ENCODE data around the gene AUTS2.

Gene AUTS2

DNA sequence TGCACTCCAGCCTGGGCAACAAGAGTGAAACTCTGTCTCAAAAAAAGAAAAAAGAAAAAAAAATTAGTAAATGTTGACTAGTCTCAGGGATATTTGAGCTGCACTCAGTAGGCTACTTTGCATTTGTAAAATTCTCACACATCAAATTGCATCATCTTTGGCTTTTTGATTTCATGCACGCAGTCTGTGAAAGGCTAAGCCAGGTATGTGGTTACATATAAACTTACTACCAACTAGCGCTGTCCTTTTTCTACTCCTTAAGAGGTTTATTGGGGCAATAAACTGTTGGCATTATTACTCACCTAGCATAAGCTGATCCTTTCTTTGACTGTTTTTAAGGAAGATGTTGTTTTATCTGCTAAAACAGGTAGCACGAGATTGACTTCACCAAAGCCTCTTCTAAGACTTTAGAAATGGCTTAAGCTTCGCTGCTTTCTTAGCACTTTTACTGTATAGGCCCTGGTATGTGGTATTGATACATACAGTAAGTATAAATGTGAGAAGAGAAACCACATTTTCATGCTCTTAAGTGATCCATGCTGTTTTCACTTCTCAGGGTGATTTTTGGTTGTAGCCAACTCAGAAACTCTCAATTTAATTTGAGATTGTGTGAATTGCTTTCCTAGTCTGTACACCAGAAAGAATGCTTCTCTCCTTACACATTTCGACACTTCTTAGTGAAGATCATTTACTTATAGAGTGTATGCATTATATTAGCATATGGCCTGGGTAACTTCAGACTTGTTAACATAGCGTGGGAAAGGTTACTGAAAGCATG is 323.9 kb downstream of the AUTS2 start:
- in situ Hi-C loops (cut with MboI; ENCODE audit: low sequenced_read_pairs) = no loop called here

DNA sequence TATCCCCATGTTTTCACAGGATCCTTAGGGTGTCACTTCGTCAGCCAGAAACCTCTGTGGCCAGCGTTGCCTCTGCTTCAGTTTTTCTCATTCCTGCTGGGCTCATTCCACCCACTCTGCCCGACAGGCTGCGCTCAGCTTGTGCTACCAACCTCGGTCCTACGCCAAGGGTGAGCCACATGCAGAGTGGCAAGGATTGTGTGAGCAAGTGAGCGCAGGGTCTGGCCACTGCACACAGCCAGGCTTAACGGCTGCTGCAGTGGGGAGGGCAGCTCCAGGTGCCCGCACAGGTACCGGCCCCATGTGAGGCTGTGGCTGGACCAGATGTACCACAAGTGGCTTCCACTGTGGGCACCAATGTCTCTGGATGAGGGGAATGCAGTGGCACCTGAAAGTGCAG is 329.2 kb downstream of the AUTS2 start:
- in situ Hi-C loops (cut with MboI; ENCODE audit: low sequenced_read_pairs) = no loop called here

GRCh38 chr7:69928621-69929020 is 330.3 kb downstream of the AUTS2 start:
- in situ Hi-C loops (cut with MboI; ENCODE audit: low sequenced_read_pairs) = no loop called here

DNA sequence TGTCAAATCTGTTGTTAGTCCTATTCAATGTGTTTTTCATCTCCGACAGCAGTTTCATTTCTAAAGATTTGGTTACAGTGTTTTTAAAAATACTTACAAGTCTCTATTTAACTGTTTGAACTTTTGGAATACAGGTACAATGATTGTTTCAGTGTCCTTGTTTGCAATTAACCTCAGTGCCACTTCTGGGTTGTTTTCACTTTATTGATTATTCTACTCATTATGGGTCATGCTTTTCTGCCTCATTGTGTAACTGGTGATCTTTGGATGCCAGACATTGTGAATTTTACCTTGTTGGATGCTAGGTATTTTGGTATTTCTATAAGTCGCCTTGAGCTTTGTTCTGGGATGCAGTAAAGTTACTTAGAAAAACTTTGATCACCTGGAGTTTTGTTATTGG is 331.3 kb downstream of the AUTS2 start:
- in situ Hi-C loops (cut with MboI; ENCODE audit: low sequenced_read_pairs) = no loop called here

DNA sequence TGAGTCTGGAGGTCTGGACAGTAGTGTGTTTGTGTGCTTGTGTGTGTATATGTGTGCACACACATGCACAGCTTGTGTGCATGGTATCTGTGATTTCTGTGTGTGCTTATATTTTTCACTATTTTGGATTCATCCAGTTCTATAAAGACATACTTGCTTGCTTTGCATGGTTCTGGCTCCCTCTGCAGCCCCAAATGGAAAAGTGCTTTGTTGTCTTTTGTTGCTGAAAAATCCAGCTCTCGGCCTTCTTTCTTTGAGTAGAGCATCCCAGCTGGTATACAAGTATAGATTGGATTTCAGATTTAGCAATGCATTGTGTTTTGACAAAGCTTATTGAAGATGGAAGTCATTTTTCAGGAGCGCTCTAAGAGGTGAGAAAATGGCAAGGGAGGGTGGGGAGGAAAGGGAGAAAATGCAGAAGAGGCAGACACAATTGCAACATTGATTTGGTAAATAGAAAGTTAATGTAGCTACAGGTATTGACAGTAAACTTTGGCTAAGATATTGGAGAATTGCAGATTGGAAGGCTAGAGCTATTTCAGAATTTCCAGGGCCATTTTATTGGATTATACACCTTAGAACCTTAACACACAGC is 333.9 kb downstream of the AUTS2 start:
- in situ Hi-C loops (cut with MboI; ENCODE audit: low sequenced_read_pairs) = no loop called here

DNA sequence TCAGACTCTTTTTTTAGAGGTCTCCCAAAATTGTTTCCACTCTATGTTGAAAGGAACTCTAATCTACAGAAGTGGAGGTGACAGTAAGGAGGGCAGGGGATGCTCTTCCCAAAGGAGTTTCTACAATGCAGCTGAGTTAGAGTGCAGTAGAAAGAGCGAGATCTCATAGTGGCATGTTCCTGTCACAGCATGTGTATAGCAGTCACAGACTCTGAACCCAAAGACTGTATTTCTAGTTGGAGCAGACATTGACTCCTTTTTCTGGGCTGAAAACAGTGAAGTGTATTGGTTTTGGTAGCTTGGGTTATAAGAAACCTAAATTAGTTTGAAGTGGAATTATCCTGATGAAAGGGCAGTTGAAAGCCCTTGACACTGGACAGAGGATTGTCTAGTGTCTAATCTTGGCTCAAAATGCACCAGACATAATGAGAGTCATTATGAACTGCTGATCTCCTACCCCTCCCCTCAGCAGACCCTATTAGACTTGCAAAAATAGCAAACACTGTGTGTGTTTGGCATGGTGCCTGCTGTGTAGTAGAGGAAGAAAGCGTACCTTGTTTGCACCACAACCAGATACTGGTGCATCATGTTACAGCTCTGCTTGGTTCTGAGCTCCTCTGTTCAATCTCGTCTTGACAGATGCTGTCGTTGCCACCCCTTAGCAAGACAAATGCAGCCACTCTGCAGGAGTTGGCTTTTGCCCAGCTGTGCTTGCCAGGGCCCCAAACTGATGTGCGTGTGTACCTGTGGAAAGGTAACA is 336.0 kb downstream of the AUTS2 start:
- in situ Hi-C loops (cut with MboI; ENCODE audit: low sequenced_read_pairs) = no loop called here

DNA sequence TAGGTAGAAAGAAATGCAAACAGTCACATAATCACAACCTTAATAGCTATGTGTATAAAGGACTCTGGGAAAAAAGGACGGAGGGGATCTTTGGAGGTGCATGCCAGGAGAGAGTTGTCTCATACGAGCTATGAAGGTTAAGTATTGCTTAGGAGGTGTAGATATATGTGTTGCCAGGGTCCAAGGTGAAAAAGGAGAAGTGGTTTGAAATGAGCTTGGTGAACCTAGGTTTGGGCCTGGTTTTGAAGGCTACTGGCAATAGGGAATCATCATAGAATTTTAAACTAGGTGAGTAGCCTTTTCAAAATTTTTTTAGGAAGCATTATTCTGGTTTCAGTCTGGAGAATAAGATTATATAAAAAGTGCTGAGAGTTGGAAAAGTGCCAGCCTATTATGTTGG is 336.8 kb downstream of the AUTS2 start:
- in situ Hi-C loops (cut with MboI; ENCODE audit: low sequenced_read_pairs) = no loop called here

- in situ Hi-C loops (cut with MboI; ENCODE audit: low sequenced_read_pairs) = no loop called here
These were observed 338.8 kb downstream of the AUTS2 start for GRCh38 chr7:69937097-69937496.

- in situ Hi-C loops (cut with MboI; ENCODE audit: low sequenced_read_pairs) = no loop called here
These were observed 341.0 kb downstream of the AUTS2 start for GRCh38 chr7:69939317-69939716.

DNA sequence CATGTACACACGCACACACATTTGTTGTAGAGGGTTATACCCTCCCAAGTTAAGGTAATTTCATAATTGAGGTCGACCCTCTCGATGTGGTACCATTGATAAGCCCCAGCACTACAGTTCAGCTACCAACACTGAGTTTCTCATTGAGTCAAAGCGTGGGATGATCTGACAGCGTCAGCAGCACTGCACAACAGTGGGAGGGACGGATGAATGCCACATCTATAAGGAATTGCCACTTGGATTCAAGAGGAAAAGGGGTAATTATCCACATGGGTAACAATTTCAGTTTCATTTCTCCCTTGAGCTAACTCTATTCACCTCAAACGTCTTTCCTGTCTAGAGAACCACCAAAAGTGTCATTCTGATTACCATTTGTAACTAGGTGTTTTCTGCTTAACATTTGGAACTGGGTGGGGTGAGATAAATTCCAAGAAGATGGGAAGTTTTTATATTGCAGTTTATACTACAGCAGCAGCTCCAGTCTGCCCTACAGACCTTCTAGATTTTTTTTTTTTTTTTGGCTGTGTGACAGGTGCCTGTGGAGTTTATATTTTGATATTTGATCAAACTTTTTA is 342.9 kb downstream of the AUTS2 start:
- in situ Hi-C loops (cut with MboI; ENCODE audit: low sequenced_read_pairs) = no loop called here

- in situ Hi-C loops (cut with MboI; ENCODE audit: low sequenced_read_pairs) = no loop called here
These were observed 344.3 kb downstream of the AUTS2 start for GRCh38 chr7:69942573-69942972.

- in situ Hi-C loops (cut with MboI; ENCODE audit: low sequenced_read_pairs) = no loop called here
These were observed 348.6 kb downstream of the AUTS2 start for GRCh38 chr7:69946901-69947300.

GRCh38 chr7:69947998-69948397 is 349.7 kb downstream of the AUTS2 start:
- in situ Hi-C loops (cut with MboI; ENCODE audit: low sequenced_read_pairs) = no loop called here

DNA sequence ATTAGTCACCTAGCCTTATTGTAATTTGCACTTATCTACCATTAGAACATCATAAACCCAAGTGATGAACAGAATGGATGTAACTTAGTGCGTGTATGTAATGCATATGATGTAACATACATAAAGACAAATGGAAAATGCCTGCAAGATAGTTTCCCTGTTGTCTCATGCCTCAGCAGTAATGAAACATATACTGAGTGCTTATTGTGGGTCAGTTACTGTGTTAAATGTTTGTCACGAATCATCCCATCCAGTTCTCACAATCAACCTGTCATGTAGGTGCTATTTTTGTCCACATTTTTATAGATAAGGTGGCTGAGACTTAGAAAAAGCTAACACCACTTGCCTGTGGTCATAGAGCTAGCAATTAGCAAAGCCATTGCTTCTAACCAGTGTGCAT is 350.8 kb downstream of the AUTS2 start:
- in situ Hi-C loops (cut with MboI; ENCODE audit: low sequenced_read_pairs) = no loop called here

- in situ Hi-C loops (cut with MboI; ENCODE audit: low sequenced_read_pairs) = no loop called here
These were observed 353.2 kb downstream of the AUTS2 start for GRCh38 chr7:69951458-69951857.

DNA sequence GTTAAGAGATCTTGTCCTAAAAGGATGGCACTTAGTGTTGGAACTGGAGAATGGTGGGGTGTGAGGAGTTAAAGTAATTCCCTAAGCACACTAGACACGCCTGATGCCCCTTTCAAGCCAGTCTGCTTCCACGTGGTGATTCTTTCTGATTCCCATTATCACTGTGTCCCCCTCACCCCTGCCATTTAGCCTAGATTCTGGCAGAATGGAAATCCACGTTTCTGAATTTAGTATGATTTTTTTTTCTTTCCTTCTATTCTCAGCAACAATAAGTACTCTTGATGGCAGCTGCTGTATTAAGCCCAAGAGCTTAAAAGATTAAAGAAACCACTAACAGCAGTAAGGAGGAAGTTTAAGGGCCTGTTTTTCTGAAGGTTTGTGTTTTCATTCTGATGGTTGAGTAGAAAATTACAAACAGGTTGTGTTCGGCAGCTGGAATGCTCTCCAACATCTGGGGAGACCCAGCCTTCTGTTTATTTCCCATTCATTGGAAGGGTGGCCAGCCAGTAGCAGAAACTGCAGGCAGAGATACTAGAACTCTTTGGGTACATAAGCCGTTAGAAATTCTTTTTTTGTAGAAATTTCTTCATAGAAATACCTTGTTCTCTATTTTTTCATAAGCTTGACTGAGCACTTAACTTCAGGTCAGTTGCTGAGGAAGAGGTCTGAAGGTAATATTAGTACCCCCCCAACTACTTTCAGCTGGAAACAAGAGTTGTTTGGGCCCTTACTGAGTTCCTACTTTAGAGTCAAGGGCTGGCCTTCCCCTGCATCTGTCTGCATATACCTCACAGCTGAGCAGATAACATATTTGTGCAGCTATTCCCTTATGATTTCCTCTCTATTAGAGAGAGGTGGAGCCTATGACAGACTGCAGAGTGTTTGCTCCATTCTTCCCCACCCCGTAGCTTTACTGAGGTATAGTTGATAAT is 355.1 kb downstream of the AUTS2 start:
- in situ Hi-C loops (cut with MboI; ENCODE audit: low sequenced_read_pairs) = no loop called here

- in situ Hi-C loops (cut with MboI; ENCODE audit: low sequenced_read_pairs) = no loop called here
These were observed 358.3 kb downstream of the AUTS2 start for GRCh38 chr7:69956541-69956940.

DNA sequence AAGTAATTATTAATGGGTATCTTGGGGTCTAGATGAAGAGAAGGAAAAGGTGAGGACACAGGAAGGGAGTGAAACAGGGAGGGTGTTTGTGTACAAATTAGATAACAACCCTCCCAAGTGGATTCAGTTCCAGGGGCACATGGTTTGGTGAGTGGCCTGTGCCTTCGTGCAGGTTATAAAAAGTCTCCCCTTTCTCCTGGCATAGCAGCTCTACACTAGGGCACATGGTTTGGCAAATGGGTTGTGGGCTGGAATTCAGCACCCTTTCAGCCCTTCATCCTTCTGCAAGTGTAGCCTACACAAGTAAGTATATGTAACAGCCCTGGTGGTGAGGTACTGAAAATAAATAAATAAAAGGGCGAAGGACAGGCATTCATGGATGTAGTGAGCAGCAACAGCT is 359.4 kb downstream of the AUTS2 start:
- in situ Hi-C loops (cut with MboI; ENCODE audit: low sequenced_read_pairs) = no loop called here

GRCh38 chr7:69959789-69960499 is 361.7 kb downstream of the AUTS2 start:
- in situ Hi-C loops (cut with MboI; ENCODE audit: low sequenced_read_pairs) = no loop called here

GRCh38 chr7:69961436-69961835 is 363.2 kb downstream of the AUTS2 start:
- in situ Hi-C loops (cut with MboI; ENCODE audit: low sequenced_read_pairs) = no loop called here
